ENCODE data around the gene GALNTL6.

GRCh38 chr4:172874944-172875343 lies 1061.7 kb downstream of the GALNTL6 start:
- TF ChIP-seq POLR2AphosphoS5 (IDR thresholded peaks at IDR 0.05) (no peak), CTCF (IDR thresholded peaks at IDR 0.05) (no peak), POLR2A (IDR thresholded peaks at IDR 0.05) (no peak)
